NCI-H1694 treated with DMSO at 0.1 percent for 48 hours (cell line): ENCODE measurements around the gene BMPR1B.

Experiments used
- DNase-seq: peaks from one replicate; lab custom pipeline; 2025; lab: John Stamatoyannopoulos, UW

Gene BMPR1B

GRCh38 chr4:95188701-95189370 is 431.1 kb downstream of the BMPR1B start:
- no peak for DNase-seq

GRCh38 chr4:95190751-95191436 is 433.1 kb downstream of the BMPR1B start:
- no peak for DNase-seq

- no peak for DNase-seq
Measured at GRCh38 chr4:95191537-95191936, 433.8 kb downstream of the BMPR1B start.

- no peak for DNase-seq
Measured at GRCh38 chr4:95193391-95194224, 435.9 kb downstream of the BMPR1B start.

- no peak for DNase-seq
Measured at GRCh38 chr4:95197353-95197752, 439.6 kb downstream of the BMPR1B start.

- DNase-seq = no peak
Measured at GRCh38 chr4:95198961-95199360, 441.2 kb downstream of the BMPR1B start.

GRCh38 chr4:95204267-95204844 is 446.6 kb downstream of the BMPR1B start:
- DNase-seq = no peak

- DNase-seq = no peak
Measured at GRCh38 chr4:95204873-95205272, 447.1 kb downstream of the BMPR1B start.
